K562 (cell line): ENCODE data around the gene WDR86.

Source experiments
- CREB3L1 ChIP-seq: fragments of 450-650 bp; IDR thresholded peaks from 2 replicates; pipeline ENCODE4 v1.6.1; 2014; ENCODE audit warnings: low read depth, mild to moderate bottlenecking, moderate library complexity, borderline replicate concordance
- CTCF ChIP-seq, 3 experiments: IDR thresholded peaks in 2 of 3; conservative IDR thresholded peaks in 1 of 3; 2 replicates each; pipeline ENCODE4 v1.5.1; 2011 to 2012; ENCODE audit warnings: low read length in 3 of 3, mild to moderate bottlenecking in 3 of 3, control low read depth in 2 of 3, improper control_type of control experiment in 1 of 3, inconsistent platforms in 1 of 3, low read depth in 1 of 3, mixed read lengths in 1 of 3, moderate library complexity in 1 of 3; ENCODE audit not compliant: insufficient read depth in 2 of 3
- ESRRA ChIP-seq: fragments of 450-650 bp; IDR thresholded peaks from 2 replicates; pipeline ENCODE4 v1.6.1; 2014; ENCODE audit warnings: low read depth, mild to moderate bottlenecking, moderate library complexity, borderline replicate concordance
- GABPB2 ChIP-seq: fragments of 250-450 bp; sonication (Bioruptor Pico); conservative IDR thresholded peaks from 2 replicates; pipeline ENCODE4 v1.5.1; 2021; ENCODE audit warnings: mild to moderate bottlenecking
- HIVEP1 ChIP-seq: fragments of 250-450 bp; sonication (Bioruptor Pico); IDR thresholded peaks from 2 replicates; pipeline ENCODE4 v1.4.0; 2020; ENCODE audit warnings: mild to moderate bottlenecking
- NBN ChIP-seq: fragments of 450-650 bp; IDR thresholded peaks from 2 replicates; pipeline ENCODE4 v1.6.1; 2016; ENCODE audit warnings: low read depth, mild to moderate bottlenecking
- PCBP1 ChIP-seq: fragments of 200-400 bp; formaldehyde crosslinking; IDR thresholded peaks from 2 replicates; pipeline ENCODE4 v1.6.1; 2018; ENCODE audit warnings: mild to moderate bottlenecking, low read depth, low read length; ENCODE audit not compliant: poor library complexity, severe bottlenecking
- POLR2H ChIP-seq: IDR thresholded peaks from 2 replicates; pipeline ENCODE4 v1.6.1; 2016; ENCODE audit warnings: missing genetic modification characterization, low read depth, mild to moderate bottlenecking, control low read depth, missing compliant biosample characterization, moderate library complexity
- SREBF2 ChIP-seq: sonication (generic); formaldehyde crosslinking; IDR thresholded peaks from 2 replicates; pipeline ENCODE4 v1.4.0; 2020; ENCODE audit warnings: mild to moderate bottlenecking, missing genetic modification reagents
- ZNF3 ChIP-seq: fragments of 250-450 bp; sonication (Bioruptor Pico); IDR thresholded peaks from 2 replicates; pipeline ENCODE4 v1.5.0; 2021; ENCODE audit warnings: mild to moderate bottlenecking, moderate library complexity
- ZNF589 ChIP-seq: fragments of 200-800 bp; sonication (Bioruptor generic); IDR thresholded peaks from 2 replicates; pipeline ENCODE4 v1.6.1; 2016; ENCODE audit warnings: low read depth, missing genetic modification characterization, missing compliant biosample characterization
- ZNF77 ChIP-seq: fragments of 250-450 bp; sonication (Bioruptor Pico); IDR thresholded peaks from 2 replicates; pipeline ENCODE4 v1.5.0; 2020

GRCh38 chr7:151406051-151406875 is 3.6 kb downstream of the WDR86 start:
- TF ChIP-seq ZNF3 (CRISPR knock-in tag) (no peak), PCBP1 (no peak), HIVEP1 (CRISPR knock-in tag) (no peak), CTCF (IDR thresholded peaks at IDR 0.05 in 2 of 3, conservative IDR thresholded peaks at IDR 0.05 in 1 of 3; ENCODE audit: insufficient read depth in 2 of 3, low read depth in 1 of 3, low read length in 3 of 3) (no peak), GABPB2 (no peak), ZNF589 (CRISPR knock-in tag) (no peak), CREB3L1 (no peak), SREBF2 (CRISPR knock-in tag) (no peak), NBN (no peak), POLR2H (tag) (no peak), ZNF77 (CRISPR knock-in tag) (no peak), ESRRA (no peak)
